ENCODE measurements around the gene PCDHGC5.

GRCh38 chr5:141524604-141525597 lies 36.0 kb downstream of the PCDHGC5 start:
- no peak for TF ChIP-seq EZH2 (IDR thresholded peaks at IDR 0.05; ENCODE audit: insufficient read depth, poor library complexity, severe bottlenecking)
- TF ChIP-seq EZH2phosphoT487 (IDR thresholded peaks at IDR 0.05; ENCODE audit: insufficient read depth, low read depth): no peak
